B cell (primary cell): ENCODE measurements around the gene UPK3B. TPM values are rescaled to one million over a fixed set of nuclear protein-coding genes. Genes with fewer than 3 reads are reported as not detected.
A peak's percentile ranks its signal among the peaks of the same experiment; 100 is the strongest.
"Not testable (repeated sequence)": the region's sequence is repeated elsewhere in the genome, so short reads cannot be mapped to it uniquely, and the experiment has no call there.

Experiments used
- ATAC-seq: fragments of 200-7000 bp; cut with Tn5 transposase; one replicate; pipeline ENCODE4 v1.10.0; 2021; ENCODE audit warnings: low read depth, mild to moderate bottlenecking, moderate number of reproducible peaks, moderate library complexity
- CTCF ChIA-PET: fragments of 350-600 bp; sonication (Branson Sonifier 250); formaldehyde crosslinking; loops from one replicate; lab custom pipeline; 2021; ENCODE audit warnings: antibody characterized with exemption, inconsistent platforms; lab: Charles Lee
- POLR2A ChIA-PET: fragments of 350-600 bp; sonication (Branson Sonifier 250); formaldehyde crosslinking; loops from one replicate; lab custom pipeline; 2021; ENCODE audit warnings: antibody characterized with exemption; lab: Charles Lee
- DNase-seq: peaks from one replicate; pipeline ENCODE4 v3.0.0; 2013
- H2AFZ ChIP-seq: 2 replicates; pipeline ENCODE4 v1.6.1; 2012; ENCODE audit warnings: mild to moderate bottlenecking, low read depth, low read length; ENCODE audit not compliant: insufficient read depth, poor library complexity, severe bottlenecking
- H3K27ac ChIP-seq, 2 donors: 1 replicate in 1 of 2; 2 replicates in 1 of 2; pipeline ENCODE4 v1.5.1; 2012 to 2013; ENCODE audit warnings: low read length in 2 of 2, mild to moderate bottlenecking in 2 of 2, moderate library complexity in 1 of 2
- H3K27me3 ChIP-seq, 4 experiments: fragments of 200-600 bp in 1 of 4; sonication (generic) in 1 of 4; replicated peaks in 1 of 4; 1 replicate in 2 of 4; 2 replicates in 2 of 4; pipeline versions ENCODE4 v1.6.1 to v1.7.0; 2013 to 2016; ENCODE audit warnings: low read length in 3 of 4, mild to moderate bottlenecking in 2 of 4, mixed read lengths in 1 of 4, moderate library complexity in 1 of 4; ENCODE audit not compliant: insufficient read depth in 4 of 4, control insufficient read depth in 3 of 4; ENCODE audit errors: control extremely low read depth in 1 of 4
- H3K36me3 ChIP-seq, 2 experiments: replicated peaks in 1 of 2; 1 replicate in 1 of 2; 2 replicates in 1 of 2; pipeline versions ENCODE4 v1.6.1 to v1.7.1; 2013; ENCODE audit warnings: low read length in 1 of 2; ENCODE audit not compliant: insufficient read depth in 2 of 2, control insufficient read depth in 1 of 2; ENCODE audit errors: control extremely low read depth in 1 of 2, extremely low read depth in 1 of 2
- H3K4me1 ChIP-seq, 2 donors: fragments of 200-600 bp in 1 of 2; sonication (generic) in 1 of 2; 1 replicate in 1 of 2; 2 replicates in 1 of 2; pipeline versions ENCODE4 v1.5.1 to v1.6.1; 2013 to 2017; ENCODE audit warnings: low read length in 2 of 2; ENCODE audit not compliant: control insufficient read depth in 2 of 2, insufficient read depth in 2 of 2
- H3K4me2 ChIP-seq: replicated peaks from 2 replicates; pipeline ENCODE3; 2012; ENCODE audit warnings: mild to moderate bottlenecking, low read depth, low read length; ENCODE audit not compliant: poor library complexity, severe bottlenecking
- H3K4me3 ChIP-seq, 5 experiments: fragments of 200-600 bp in 1 of 5; sonication (generic) in 1 of 5; 1 replicate in 3 of 5; 2 replicates in 2 of 5; pipeline versions ENCODE4 v1.5.1 to v1.7.0; 2011 to 2016; ENCODE audit warnings: low read length in 4 of 5, mild to moderate bottlenecking in 4 of 5, low read depth in 2 of 5, control low read depth in 1 of 5, moderate library complexity in 1 of 5; ENCODE audit not compliant: insufficient read depth in 1 of 5; ENCODE audit errors: control extremely low read depth in 1 of 5, extremely low read depth in 1 of 5
- H3K79me2 ChIP-seq: fragments of 200-600 bp; sonication (generic); one replicate; pipeline ENCODE4 v1.6.0; 2016; ENCODE audit warnings: low read length; ENCODE audit not compliant: control insufficient read depth, insufficient read depth
- H3K9ac ChIP-seq: fragments of 200-600 bp; sonication (generic); 2 replicates; pipeline ENCODE4 v1.6.1; 2017; ENCODE audit warnings: mild to moderate bottlenecking, low read length, moderate library complexity
- H3K9me3 ChIP-seq, 3 donors: one replicate each; pipeline versions ENCODE4 v1.6.1 to v1.7.1; 2013; ENCODE audit warnings: low read length in 2 of 3; ENCODE audit not compliant: control insufficient read depth in 2 of 3, insufficient read depth in 1 of 3; ENCODE audit errors: control extremely low read depth in 1 of 3
- H4K20me1 ChIP-seq: 2 replicates; pipeline ENCODE4 v1.6.0; 2012; ENCODE audit warnings: mild to moderate bottlenecking, low read length; ENCODE audit not compliant: insufficient read depth, control insufficient read depth, poor library complexity, severe bottlenecking
- H3K27ac Mint-ChIP-seq: one replicate; pipeline ENCODE4 v1.8.0; 2021; ENCODE audit warnings: mixed read lengths
- H3K27me3 Mint-ChIP-seq: one replicate; pipeline ENCODE4 v1.8.0; 2021; ENCODE audit warnings: mixed read lengths
- H3K4me1 Mint-ChIP-seq: one replicate; pipeline ENCODE4 v1.8.0; 2021; ENCODE audit warnings: mixed read lengths
- H3K4me3 Mint-ChIP-seq: one replicate; pipeline ENCODE4 v1.8.0; 2021; ENCODE audit warnings: mixed read lengths
- H3K9me3 Mint-ChIP-seq: one replicate; pipeline ENCODE4 v1.8.0; 2022; ENCODE audit warnings: mixed read lengths; ENCODE audit not compliant: insufficient read depth
- WGBS: methylation state at CpG from one replicate; pipeline ENCODE4 v1.1.5; 2013; ENCODE audit warnings: missing lambda C conversion rate; ENCODE audit not compliant: insufficient coverage; 5-methylcytosine and 5-hydroxymethylcytosine counted together
- intact Hi-C: fragments of 100-400 bp; cut with micrococcal nuclease; formaldehyde crosslinking; loops from one replicate; pipeline ENCODE4 v1.10.0; 2022
- polyA plus RNA-seq: library from polyadenylated mRNA; depleted of rRNA; stranded (reverse); fragments of >200 nt; gene quantifications from 2 replicates; pipeline ENCODE4 v1.2.3, GENCODE V29; 2012
- total RNA-seq, 2 donors: library from RNA; stranded (reverse); fragments of 120-200 nt in 1 of 2; gene quantifications; 1 replicate in 1 of 2; 2 replicates in 1 of 2; pipeline versions ENCODE4 v1.2.3 to v1.2.4, GENCODE V29; 2013 to 2022

Gene UPK3B
- total and polyA plus RNA-seq, 2 donors (not counting 1 experiment from before 2014, with no cell fraction given) = 2.8 to 4.9 TPM

DNA sequence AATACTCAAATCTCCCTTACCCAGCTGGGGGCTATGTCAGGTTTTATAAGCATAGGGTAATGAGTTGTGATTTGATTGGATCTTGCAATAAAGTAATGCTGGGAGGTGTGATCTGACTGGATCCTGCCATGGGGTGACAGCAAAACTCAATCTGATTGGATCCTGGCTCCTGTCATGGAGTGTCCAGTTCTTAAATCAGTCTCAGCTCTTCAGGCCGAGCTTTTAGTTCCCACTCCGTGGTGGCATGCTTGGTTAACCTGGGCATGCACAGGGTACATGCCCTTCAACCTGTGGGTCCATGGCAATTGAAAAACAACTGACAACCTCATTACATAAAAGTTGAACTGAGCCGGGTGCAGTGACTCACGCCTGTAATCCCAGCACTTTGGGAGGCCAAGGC is 15.8 kb downstream of the UPK3B start:
- CTCF ChIA-PET, H3K9ac ChIP-seq, H2AFZ ChIP-seq, H3K36me3 ChIP-seq, H3K4me1 Mint-ChIP-seq, H3K9me3 ChIP-seq, H3K9me3 Mint-ChIP-seq, H3K27me3 Mint-ChIP-seq, ATAC-seq, intact Hi-C loops, H3K79me2 ChIP-seq, H3K4me1 ChIP-seq, H3K4me3 ChIP-seq, H3K27ac ChIP-seq, H3K4me3 Mint-ChIP-seq, H3K4me2 ChIP-seq, H4K20me1 ChIP-seq, H3K27me3 ChIP-seq, POLR2A ChIA-PET, DNase-seq, H3K27ac Mint-ChIP-seq: not testable (repeated sequence)
- WGBS = 40% methylated on average over 1 of the region's 4 CpGs

GRCh38 chr7:76531643-76532042 is 21.3 kb downstream of the UPK3B start:
- H3K36me3 ChIP-seq, POLR2A ChIA-PET, CTCF ChIA-PET: not testable (repeated sequence)

GRCh38 chr7:76543197-76543596 is 32.8 kb downstream of the UPK3B start, which contains the start of gene SPDYE16:
SPDYE16 (minus strand) TSS chr7:76543297; CDS start chr7:76541459, 1,838 bp downstream.
- H3K79me2 ChIP-seq, H3K4me3 ChIP-seq, H3K9me3 ChIP-seq, H3K4me1 Mint-ChIP-seq, H3K4me1 ChIP-seq, POLR2A ChIA-PET, H3K27me3 Mint-ChIP-seq, H2AFZ ChIP-seq, H3K27ac ChIP-seq, H3K27me3 ChIP-seq, H3K4me3 Mint-ChIP-seq, H4K20me1 ChIP-seq, ATAC-seq, DNase-seq, H3K9ac ChIP-seq, H3K36me3 ChIP-seq, H3K27ac Mint-ChIP-seq, CTCF ChIA-PET, H3K4me2 ChIP-seq, H3K9me3 Mint-ChIP-seq: not testable (repeated sequence)
- no CpG with 5 or more reads among the region's 8 CpGs for WGBS
- intact Hi-C loops = loop anchor here (10.0 kb wide), 1 partner anchor 582 kb away; the partner anchor contains the start of gene CCDC146

More at GRCh38 chr7:76531643-76532042, 21.3 kb downstream of the UPK3B start:
- H3K9ac ChIP-seq, H2AFZ ChIP-seq, intact Hi-C loops, DNase-seq, H3K4me3 Mint-ChIP-seq, H3K9me3 Mint-ChIP-seq, H3K4me2 ChIP-seq, H4K20me1 ChIP-seq, H3K27me3 ChIP-seq, H3K27me3 Mint-ChIP-seq, H3K27ac ChIP-seq, ATAC-seq, H3K79me2 ChIP-seq, H3K9me3 ChIP-seq, H3K4me3 ChIP-seq, H3K4me1 ChIP-seq, H3K4me1 Mint-ChIP-seq, H3K27ac Mint-ChIP-seq: not testable (repeated sequence)
- WGBS = no CpG with 5 or more reads among the region's 2 CpGs

- H4K20me1 ChIP-seq, H3K4me1 ChIP-seq, H3K9me3 Mint-ChIP-seq, H3K27me3 Mint-ChIP-seq, H3K27me3 ChIP-seq, H3K36me3 ChIP-seq, CTCF ChIA-PET, POLR2A ChIA-PET, H3K9me3 ChIP-seq: not testable (repeated sequence)
- Histone ChIP-seq H3K4me2 (peak overlapping the region; percentile 57), H3K79me2 (peaks cover 12% of the 10 kb centered on the region), H3K9ac (peak overlapping the region; percentile 82), H3K4me3 (peak overlapping the region in 4 of 5 experiments; percentile 61 to 88 (median 72)), H3K27ac (peak overlapping the region; percentile 38 to 81), H2AFZ (peak overlapping the region; percentile 85)
- DNase-seq = peak; percentile 86
- under 1% methylated on average over 70 of the region's 71 CpGs for WGBS
- H3K4me3 Mint-ChIP-seq = peak overlapping the region; percentile 95
- ATAC-seq = peak; percentile 97
- intact Hi-C loops = loop anchor here (10.0 kb wide), 1 partner anchor 576 kb away; the partner anchor contains the start of gene CCDC146
- H3K27ac Mint-ChIP-seq = peak overlapping the region; percentile 93
- H3K4me1 Mint-ChIP-seq = peaks cover 23% of the 10 kb centered on the region
Observed at GRCh38 chr7:76549025-76549854, 38.9 kb downstream of the UPK3B start.
